Measurements from ENCODE around the gene ZNF677.
"Not testable (repeated sequence)": the region's sequence is repeated elsewhere in the genome, so short reads cannot be mapped to it uniquely, and the experiment has no call there.

Gene ZNF677

DNA sequence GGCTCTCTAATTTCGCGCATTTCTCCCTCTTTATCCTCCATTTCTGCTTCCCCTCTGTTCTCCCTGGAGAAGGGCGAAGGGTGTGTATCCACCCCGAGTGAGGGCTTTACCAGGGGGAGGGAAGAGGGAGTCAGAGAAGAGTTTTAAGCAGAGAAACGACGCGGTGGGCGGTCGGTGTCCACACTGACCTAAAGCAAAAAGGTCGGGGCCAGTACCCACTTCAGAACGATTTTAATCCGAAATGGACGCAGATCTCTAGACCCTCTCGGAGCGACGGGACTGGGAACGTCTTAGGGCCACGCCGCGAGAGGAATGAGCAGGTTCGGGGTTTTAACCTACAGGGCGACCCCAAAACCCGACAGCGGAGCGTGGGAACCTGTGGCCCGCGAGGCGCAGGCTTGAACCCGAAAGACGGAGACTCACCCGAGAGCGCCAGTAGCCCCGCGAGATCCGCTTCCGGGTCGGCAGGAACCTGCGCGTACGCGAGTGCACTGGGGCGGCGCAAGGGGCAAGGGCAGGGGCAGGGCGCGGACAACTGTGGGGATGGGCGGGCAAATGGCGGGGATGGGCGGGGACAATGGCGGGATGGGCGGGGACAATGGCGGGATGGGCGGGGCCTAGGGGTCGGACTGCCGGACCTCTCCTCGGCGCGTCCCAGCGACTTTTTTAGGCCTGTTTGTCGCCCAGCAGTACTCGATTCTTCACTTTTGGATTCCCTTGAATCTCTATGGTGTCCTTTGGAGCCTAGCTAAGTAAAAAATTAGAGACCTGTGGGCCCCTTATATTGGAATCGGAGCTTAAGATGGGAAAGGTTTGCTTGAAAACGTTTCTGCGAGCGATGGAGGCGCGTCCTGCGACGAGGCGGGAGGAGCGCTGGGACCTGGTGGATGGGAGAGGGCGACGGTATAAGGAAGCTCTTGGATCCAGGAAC is at the start of gene ZNF677:
TSS of gene ZNF677 (minus strand) at position 463 of the 931 bp plus-strand sequence. CDS start 3,323 bp downstream, outside the sequence.
- intact Hi-C loops (cut with DNase I): no loop called here
- peak; percentile 90 to 99 (median 98) for DNase-seq

DNA sequence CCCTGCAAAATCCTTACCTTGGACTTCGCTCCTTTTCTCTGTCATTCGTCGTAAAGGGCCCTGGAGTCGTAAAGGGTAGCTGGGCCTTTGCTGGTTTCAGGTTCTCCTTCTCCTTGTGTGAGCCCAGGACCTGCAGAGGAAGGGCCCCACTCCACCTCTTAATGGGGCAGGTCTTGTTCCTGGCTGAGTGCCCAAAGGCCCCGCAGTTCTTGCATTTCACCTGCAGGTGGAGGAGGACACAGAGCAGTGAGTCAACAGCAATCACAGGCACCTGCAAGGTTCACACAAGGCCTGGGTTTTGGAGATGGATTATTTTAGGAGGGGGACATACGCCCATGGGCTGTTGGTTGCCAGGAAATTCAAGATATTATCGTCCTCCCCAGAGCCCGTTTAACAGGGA is 46.7 kb upstream of the ZNF677 start:
- intact Hi-C loops (cut with DNase I); DNase-seq: not testable (repeated sequence)

DNA sequence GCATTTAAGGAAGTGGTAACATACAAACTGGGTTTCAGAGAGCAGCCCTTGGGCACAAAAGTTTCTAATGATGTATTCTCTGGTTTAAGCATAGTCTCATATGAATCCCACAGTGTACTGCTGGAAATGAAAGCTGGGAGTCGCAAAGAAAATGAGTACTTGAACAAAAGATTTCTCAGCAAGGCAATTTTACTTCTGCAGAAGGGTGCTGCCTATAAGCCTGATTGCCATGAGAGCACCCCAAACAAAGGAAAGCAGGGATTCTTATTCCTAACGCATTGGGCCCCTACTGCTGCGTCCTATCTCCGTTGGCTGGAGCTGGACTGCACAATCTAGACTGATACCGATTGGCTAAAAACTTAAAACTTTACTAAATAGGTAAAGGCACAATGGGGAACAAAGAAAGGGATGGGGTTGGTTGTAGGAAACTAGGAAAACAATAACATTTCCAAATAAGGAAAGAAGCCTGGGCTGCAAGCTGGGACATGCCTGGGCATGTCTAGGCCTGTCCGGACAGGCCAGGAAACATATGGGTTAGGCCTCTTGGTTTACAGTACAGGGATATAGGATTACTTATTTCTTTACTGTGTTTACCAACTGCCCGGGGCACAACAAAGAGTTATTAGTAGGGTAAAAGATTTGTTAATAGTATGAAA is 40.2 kb upstream of the ZNF677 start:
- intact Hi-C loops (cut with DNase I): no loop called here
- DNase-seq: no peak

DNA sequence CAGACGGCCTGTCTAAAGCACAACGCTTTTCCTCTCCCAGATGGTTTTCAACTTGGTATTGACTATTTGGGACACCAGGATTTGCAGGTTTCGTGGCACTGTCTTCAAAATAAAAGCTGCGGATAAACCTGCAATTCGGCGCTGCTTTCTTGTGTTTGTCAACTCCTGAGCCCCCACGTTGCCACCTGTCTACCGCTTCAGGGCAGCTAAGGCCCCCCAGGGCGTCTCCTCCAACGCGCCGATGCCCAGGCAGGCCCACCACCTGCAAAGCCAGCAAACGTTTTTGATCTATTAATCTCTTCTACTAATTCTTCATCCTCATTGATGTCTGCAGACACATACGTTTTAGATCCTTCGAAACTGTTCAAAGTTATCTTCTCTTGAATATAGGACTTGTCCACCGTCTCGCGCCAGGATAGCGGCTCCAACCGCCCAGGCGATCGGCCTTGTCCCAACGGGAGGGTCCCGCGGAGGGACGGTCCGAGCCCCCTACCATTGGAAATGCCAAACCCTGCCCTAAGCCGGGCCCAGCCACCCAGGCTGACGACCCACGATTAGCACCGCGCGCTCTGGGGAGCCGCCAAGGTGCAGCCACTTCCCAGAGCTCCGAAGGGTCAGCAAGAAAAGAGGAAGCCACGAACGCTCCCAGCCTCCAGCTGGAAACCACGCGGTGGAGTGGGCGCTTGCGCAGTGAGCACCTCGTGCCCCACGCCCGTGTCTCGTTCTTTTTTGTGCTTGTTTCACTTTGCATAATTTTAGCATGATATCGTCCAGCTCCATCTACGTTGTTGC is 36.3 kb upstream of the ZNF677 start:
- intact Hi-C loops (cut with DNase I): no loop called here
- DNase-seq: no peak

DNA sequence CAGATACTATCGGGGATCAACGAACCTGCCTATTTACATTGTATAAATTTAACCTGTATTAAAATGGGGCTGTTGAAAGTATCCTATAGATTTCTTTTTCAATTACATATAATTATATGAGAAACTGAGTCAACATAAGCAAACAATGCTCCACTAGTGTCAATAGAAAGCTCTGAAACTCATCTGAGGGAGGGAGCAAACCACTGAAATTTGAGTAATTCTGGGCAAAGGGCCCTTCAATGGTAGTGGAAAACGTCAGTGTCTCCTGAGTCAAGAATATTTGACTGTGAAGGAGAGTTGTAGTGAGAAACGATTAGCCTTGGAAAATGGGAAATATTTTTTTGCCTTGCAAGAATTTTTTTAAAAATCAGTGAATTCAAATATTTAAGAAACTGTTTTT is 30.4 kb upstream of the ZNF677 start:
- no peak for DNase-seq
- intact Hi-C loops (cut with DNase I): no loop called here

DNA sequence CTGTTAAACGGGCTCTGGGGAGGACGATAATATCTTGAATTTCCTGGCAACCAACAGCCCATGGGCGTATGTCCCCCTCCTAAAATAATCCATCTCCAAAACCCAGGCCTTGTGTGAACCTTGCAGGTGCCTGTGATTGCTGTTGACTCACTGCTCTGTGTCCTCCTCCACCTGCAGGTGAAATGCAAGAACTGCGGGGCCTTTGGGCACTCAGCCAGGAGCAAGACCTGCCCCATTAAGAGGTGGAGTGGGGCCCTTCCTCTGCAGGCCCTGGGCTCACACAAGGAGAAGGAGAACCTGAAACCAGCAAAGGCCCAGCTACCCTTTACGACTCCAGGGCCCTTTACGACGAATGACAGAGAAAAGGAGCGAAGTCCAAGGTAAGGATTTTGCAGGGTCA is 27.3 kb upstream of the ZNF677 start:
- intact Hi-C loops (cut with DNase I); DNase-seq: not testable (repeated sequence)

DNA sequence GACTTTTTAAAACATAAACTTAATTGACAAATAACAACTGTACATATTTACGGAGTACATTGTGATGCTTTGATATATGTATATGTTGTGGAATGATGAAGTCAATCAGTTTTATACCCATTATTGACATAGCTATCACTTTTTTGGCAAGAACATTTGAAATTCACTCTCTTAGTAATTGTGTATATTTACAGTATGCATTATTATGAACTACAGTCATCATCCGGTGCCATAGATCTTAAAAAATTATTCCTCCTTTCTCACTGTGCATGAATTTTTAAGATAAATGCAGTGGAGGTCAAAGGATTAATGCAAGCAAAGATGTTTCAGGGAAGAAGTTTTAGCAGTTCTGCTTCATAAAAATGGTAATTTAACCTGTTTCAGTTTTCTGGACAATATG is 20.8 kb upstream of the ZNF677 start:
- no peak for DNase-seq
- intact Hi-C loops (cut with DNase I): no loop called here

DNA sequence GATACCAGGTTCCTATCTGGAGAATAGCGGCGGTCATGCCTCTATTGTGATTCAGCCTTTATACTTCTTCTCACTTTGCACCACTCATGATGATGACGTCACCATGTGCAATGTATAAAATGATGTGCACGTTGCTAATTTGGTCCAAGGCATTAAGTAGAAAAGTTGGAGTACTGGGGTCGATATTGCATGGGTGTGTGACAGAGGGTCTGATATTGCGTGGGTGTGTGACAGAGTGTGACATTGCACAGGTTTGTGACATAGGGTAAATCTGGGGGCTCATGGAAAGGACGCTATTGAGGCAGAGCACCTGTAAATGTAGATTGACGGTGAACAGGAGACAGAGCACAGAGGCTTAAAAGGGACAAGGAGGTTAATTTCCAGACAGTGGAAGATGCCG is 17.4 kb upstream of the ZNF677 start:
- intact Hi-C loops (cut with DNase I): no loop called here
- DNase-seq: no peak

DNA sequence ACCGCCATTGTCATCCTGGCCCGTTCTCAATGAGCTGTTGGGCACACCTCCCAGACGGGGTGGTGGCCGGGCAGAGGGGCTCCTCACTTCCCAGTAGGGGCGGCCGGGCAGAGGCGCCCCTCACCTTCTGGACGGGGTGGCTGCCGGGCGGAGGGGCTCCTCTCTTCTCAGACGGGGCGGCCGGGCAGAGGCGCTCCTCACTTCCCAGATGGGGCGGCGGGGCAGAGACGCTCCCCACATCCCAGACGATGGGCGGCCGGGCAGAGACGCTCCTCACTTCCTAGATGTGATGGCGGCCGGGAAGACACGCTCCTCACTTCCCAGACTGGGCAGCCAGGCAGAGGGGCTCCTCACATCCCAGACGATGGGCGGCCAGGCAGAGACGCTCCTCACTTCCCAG is 15.2 kb upstream of the ZNF677 start:
- intact Hi-C loops (cut with DNase I); DNase-seq: not testable (repeated sequence)

DNA sequence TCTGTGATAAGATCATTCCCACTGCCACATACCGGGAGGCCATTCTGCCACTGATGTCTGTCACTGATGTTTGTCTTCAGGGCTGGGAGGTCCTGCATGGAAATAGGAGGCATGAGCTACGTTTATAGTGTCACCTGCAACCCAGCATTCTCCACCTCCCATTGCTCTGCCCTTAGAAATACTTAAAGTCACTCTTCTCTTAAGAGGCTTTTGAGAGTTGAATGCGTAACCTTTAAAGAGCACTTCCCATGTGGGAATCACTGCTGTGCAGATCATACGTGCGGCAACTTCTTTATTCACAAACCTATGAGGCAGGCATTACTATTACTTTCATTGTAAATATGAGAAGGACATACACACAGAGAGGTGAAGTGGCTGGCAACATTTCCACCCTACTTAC is 12.9 kb upstream of the ZNF677 start, which contains the start of gene VN1R4:
TSS of gene VN1R4 (minus strand) at position 101 of the 400 bp plus-strand sequence. CDS start at position 43, 58 bp downstream.
- DNase-seq; intact Hi-C loops (cut with DNase I): not testable (repeated sequence)

DNA sequence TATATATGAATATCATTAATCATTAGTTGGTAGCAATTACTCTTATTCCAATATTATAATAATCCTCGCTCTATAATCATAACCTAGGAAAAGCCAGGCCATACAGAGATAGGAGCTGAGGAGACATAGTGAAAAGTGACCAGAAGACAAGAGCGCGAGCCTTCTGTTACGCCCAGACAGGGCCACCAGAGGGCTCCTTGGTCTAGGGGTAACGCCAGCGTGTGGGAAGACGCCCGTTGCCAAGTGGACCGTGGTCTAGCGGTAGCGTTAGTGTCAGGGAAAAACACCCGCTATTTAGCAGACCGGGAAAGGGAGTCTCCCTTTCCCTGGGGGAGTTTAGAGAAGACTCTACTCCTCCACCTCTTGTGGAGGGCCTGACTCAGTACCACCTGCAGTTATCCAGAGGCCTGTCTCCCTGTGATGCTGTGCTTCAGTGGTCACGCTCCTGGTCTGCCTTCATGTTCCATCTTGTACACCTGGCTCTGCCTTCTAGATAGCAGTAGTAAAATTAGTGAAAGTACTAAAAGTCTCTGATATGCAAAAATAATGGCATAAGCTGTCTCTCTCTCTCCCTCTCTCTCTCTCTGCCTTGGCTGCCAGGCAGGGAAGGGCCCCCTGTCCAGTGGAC is 3.2 kb upstream of the ZNF677 start, which contains the start of gene VN1R2:
TSS of gene VN1R2 (plus strand) at position 578 of the 628 bp plus-strand sequence. CDS start 84 bp downstream, outside the sequence.
- DNase-seq; intact Hi-C loops (cut with DNase I): not testable (repeated sequence)

DNA sequence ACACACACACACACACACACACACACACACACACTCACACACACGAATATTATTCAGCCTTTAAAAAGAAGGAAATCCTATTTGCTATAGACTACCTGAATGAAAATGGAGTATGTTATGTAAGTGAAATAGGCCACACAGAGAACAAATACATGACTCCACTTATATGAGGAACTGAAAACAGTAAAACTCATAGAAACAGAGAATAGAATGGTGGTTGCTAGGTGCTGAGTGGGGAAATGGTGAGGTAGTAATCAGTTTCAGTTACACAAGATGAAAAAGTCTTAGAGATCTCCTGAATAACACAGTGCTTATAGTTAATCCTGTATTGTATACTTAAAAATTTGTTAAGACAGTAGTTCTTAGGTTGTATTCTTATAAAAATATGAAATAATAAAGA is 8.2 kb downstream of the ZNF677 start:
- intact Hi-C loops (cut with DNase I): no loop called here
- no peak for DNase-seq

DNA sequence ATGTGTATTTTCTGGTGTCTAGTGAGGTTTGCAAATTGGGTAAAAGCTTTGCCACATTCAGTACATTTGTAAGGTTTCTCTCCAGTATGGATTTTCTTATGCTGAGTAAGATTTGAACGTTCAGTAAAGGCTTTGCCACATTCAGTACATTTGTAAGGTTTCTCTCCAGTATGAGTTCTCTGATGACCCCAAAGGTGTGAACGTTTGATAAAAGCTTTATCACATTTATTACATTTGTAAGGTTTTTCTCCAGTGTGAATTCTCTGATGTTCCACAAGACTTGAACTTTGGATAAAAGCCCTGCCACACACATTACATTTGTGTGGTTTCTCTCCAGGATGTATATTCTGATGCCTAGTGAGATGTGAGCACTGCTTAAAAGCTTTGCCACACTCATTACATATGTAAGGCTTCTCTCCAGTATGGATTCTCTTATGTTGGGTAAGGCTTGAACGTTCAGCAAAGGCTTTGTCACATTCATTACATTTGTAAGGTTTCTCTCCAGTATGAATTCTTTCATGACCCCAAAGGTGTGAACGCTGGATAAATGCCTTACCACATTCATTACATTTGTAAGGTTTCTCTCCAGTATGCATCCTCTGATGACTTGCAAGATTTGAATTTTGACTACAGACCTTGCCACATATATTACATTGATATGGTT is 17.4 kb downstream of the ZNF677 start:
- intact Hi-C loops (cut with DNase I): no loop called here
- no peak for DNase-seq

DNA sequence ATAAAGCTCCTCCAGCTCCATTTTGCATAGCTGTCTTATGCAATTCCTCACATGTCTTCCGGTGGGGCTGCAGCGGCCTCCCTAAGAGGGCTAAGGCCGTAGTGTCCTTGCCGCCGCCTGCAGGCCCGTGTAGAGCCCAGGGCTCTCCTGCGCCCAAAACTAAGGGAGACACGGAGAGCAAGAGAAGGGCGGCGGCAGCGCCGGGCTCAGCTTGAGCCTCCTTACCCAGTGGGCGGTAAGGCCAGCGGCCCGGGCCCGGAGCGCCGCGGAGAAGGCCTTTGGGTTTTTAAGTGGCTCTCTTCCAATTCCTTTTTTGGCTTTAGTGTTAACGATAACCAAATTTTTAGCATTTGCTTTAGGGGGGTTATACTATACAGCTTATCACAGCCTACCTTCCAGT is 30.1 kb downstream of the ZNF677 start:
- no peak for DNase-seq
- intact Hi-C loops (cut with DNase I): no loop called here

DNA sequence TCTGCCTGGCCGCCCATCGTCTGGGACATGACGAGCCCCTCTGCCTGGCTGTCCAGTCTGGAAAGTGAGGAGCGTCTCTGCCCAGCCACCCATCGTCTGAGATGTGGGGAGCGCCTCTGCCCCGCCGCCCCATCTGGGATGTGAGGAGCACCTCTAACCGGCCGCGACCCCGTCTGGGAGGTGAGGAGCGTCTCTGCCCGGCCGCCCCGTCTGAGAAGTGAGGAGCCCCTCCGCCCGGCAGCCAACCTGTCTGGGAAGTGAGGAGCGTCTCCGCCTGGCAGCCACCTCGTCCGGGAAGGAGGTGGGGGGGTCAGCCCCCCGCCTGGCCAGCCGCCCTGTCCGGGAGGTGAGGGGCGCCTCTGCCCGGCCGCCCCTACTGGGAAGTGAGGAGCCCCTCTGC is 32.0 kb downstream of the ZNF677 start:
- intact Hi-C loops (cut with DNase I); DNase-seq: not testable (repeated sequence)

DNA sequence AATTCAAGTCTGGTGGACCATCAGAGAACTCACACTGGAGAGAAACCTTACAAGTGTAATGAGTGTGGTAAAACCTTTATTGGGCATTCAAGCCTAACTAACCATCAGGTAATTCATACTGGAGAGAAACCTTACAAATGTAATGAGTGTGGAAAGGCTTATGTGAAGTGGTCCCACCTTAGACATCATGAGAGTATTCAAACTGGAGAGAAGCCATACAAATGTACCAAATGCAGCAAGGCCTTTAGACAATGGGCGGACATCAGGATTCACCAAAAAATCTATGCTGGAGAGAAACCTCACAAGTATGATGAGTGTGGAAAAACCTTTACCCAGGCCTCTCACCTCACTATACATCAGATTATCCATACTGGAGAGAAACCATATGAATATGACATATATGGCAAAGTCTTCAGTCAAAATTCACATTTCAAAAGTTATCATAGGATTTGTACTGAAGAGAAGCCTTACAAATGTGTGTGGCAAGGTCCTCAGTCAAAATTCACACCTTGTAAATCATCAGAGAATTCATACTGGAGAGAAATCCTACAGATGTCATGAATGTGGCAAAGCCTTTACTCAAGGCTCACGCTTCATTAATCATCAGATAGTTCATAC is 41.9 kb downstream of the ZNF677 start:
- no peak for DNase-seq
- intact Hi-C loops (cut with DNase I): no loop called here

DNA sequence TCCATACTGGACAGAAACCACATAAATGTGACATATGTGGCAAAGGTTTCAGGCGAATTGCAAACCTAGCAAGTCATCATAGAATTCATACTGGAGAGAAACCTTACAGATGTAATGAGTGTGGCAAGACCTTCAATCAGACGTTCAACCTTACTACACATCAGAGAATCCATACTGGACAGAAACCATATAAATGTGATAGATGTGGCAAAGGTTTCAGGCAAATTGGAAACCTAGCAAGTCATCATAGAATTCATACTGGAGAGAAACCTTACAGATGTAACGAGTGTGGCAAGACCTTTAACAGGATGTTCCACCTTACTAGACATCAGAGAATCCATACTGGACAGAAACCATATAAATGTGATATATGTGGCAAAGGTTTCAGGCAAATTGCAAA is 43.1 kb downstream of the ZNF677 start:
- DNase-seq; intact Hi-C loops (cut with DNase I): not testable (repeated sequence)
